Loucy (cell line): ENCODE results near the gene SYNDIG1.

ENCODE experiments used
- H2AFZ ChIP-seq: fragments of 200-600 bp; sonication (generic); 2 replicates; pipeline ENCODE4 v1.6.0; 2016; ENCODE audit warnings: antibody characterized with exemption, mild to moderate bottlenecking, low read length, moderate library complexity
- H3F3A ChIP-seq: fragments of 200-600 bp; 2 replicates; pipeline ENCODE4 v1.6.0; 2016; ENCODE audit warnings: antibody characterized with exemption, low read depth, mild to moderate bottlenecking
- H3K27me3 ChIP-seq: fragments of 200-600 bp; sonication (generic); 2 replicates; pipeline ENCODE4 v1.6.1; 2014; ENCODE audit warnings: low read length, mild to moderate bottlenecking; ENCODE audit not compliant: insufficient read depth, poor library complexity, severe bottlenecking
- H3K36me3 ChIP-seq: fragments of 200-600 bp; sonication (generic); 2 replicates; pipeline ENCODE4 v1.6.1; 2016; ENCODE audit warnings: low read length; ENCODE audit not compliant: insufficient read depth
- H3K4me1 ChIP-seq: fragments of 200-600 bp; sonication (generic); 2 replicates; pipeline ENCODE4 v1.5.1; 2014; ENCODE audit warnings: low read length, mild to moderate bottlenecking; ENCODE audit not compliant: insufficient read depth, poor library complexity, severe bottlenecking
- H3K4me2 ChIP-seq: fragments of 200-600 bp; sonication (generic); 2 replicates; pipeline ENCODE4 v1.6.0; 2014; ENCODE audit warnings: antibody characterized with exemption, low read length, low read depth, mild to moderate bottlenecking; ENCODE audit not compliant: poor library complexity, severe bottlenecking
- H3K4me3 ChIP-seq: fragments of 200-600 bp; sonication (generic); 2 replicates; pipeline ENCODE4 v1.5.1; 2014; ENCODE audit warnings: low read length, mild to moderate bottlenecking, mixed read lengths; ENCODE audit not compliant: poor library complexity, severe bottlenecking
- H3K79me2 ChIP-seq: fragments of 200-600 bp; sonication (generic); 2 replicates; pipeline ENCODE4 v1.6.1; 2014; ENCODE audit warnings: low read length; ENCODE audit not compliant: insufficient read depth
- H3K9ac ChIP-seq: fragments of 200-600 bp; sonication (generic); 2 replicates; pipeline ENCODE4 v1.6.0; 2014; ENCODE audit warnings: mild to moderate bottlenecking, low read depth, low read length, moderate library complexity; ENCODE audit not compliant: poor library complexity, severe bottlenecking
- H3K9me2 ChIP-seq: fragments of 200-600 bp; sonication (generic); replicated peaks from 2 replicates; pipeline ENCODE4 v1.6.1; 2016; ENCODE audit warnings: low read depth, low read length, mixed read lengths
- H3K9me3 ChIP-seq: fragments of 200-600 bp; sonication (generic); 2 replicates; pipeline ENCODE4 v1.6.1; 2014; ENCODE audit warnings: mild to moderate bottlenecking, antibody characterized with exemption, low read length, low read depth; ENCODE audit not compliant: insufficient read depth
- H4K20me1 ChIP-seq: fragments of 200-600 bp; sonication (generic); 2 replicates; pipeline ENCODE4 v1.6.0; 2014; ENCODE audit warnings: antibody characterized with exemption, low read length, mild to moderate bottlenecking; ENCODE audit not compliant: insufficient read depth, poor library complexity, severe bottlenecking
- EZH2phosphoT487 ChIP-seq: fragments of 200-600 bp; IDR thresholded peaks from 2 replicates; pipeline ENCODE4 v1.6.1; 2018; ENCODE audit warnings: antibody characterized with exemption, mild to moderate bottlenecking, moderate library complexity, borderline replicate concordance
- TF ChIP-seq, protein P1 (sequence below): fragments of 200-600 bp; sonication (generic); conservative IDR thresholded peaks from 2 replicates; pipeline ENCODE4 v1.5.1; 2014; ENCODE audit warnings: mild to moderate bottlenecking, antibody characterized with exemption, low read length

The SYNDIG1 gene

DNA sequence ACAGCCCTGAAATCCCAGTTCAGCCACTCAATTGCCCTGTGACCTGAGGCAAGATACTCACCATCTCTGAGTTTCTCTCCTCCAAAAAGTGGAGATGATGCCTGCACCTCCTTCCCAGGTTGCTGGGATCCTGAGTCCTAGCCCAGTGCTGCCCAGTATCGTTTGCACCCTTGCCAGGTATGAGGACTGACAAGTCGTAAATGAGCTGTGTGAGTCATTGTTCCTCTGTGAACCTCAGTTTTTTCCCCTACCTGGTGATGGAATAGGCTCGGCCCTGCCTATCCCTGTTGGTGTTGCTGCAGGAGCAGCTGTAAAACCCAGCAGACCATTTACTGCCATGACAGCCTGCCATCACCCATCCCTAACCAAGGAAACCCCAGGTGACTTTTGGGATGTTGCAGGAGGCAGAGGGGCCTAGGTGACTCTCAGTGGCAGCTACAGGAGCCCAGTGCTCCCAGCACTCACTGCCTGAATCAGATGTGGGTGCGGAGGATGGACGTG is 229.3 kb downstream of the SYNDIG1 start:
- H2AFZ ChIP-seq: no peak overlapping the region
- H3K4me2 ChIP-seq: no peak overlapping the region
- H3F3A ChIP-seq: no peaks in the 10 kb centered on the region
- H3K9me3 ChIP-seq: no peaks in the 10 kb centered on the region
- no peak overlapping the region for H3K4me3 ChIP-seq
- no peaks in the 10 kb centered on the region for H4K20me1 ChIP-seq
- no peak overlapping the region for H3K9ac ChIP-seq
- H3K4me1 ChIP-seq: no peaks in the 10 kb centered on the region
- no peak for TF ChIP-seq EZH2phosphoT487
- TF ChIP-seq, protein P1, sequence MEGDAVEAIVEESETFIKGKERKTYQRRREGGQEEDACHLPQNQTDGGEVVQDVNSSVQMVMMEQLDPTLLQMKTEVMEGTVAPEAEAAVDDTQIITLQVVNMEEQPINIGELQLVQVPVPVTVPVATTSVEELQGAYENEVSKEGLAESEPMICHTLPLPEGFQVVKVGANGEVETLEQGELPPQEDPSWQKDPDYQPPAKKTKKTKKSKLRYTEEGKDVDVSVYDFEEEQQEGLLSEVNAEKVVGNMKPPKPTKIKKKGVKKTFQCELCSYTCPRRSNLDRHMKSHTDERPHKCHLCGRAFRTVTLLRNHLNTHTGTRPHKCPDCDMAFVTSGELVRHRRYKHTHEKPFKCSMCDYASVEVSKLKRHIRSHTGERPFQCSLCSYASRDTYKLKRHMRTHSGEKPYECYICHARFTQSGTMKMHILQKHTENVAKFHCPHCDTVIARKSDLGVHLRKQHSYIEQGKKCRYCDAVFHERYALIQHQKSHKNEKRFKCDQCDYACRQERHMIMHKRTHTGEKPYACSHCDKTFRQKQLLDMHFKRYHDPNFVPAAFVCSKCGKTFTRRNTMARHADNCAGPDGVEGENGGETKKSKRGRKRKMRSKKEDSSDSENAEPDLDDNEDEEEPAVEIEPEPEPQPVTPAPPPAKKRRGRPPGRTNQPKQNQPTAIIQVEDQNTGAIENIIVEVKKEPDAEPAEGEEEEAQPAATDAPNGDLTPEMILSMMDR: no peak
- H3K27me3 ChIP-seq: no peaks in the 10 kb centered on the region
- H3K79me2 ChIP-seq: no peaks in the 10 kb centered on the region
- no peaks in the 10 kb centered on the region for H3K36me3 ChIP-seq
- H3K9me2 ChIP-seq: no peaks in the 10 kb centered on the region

DNA sequence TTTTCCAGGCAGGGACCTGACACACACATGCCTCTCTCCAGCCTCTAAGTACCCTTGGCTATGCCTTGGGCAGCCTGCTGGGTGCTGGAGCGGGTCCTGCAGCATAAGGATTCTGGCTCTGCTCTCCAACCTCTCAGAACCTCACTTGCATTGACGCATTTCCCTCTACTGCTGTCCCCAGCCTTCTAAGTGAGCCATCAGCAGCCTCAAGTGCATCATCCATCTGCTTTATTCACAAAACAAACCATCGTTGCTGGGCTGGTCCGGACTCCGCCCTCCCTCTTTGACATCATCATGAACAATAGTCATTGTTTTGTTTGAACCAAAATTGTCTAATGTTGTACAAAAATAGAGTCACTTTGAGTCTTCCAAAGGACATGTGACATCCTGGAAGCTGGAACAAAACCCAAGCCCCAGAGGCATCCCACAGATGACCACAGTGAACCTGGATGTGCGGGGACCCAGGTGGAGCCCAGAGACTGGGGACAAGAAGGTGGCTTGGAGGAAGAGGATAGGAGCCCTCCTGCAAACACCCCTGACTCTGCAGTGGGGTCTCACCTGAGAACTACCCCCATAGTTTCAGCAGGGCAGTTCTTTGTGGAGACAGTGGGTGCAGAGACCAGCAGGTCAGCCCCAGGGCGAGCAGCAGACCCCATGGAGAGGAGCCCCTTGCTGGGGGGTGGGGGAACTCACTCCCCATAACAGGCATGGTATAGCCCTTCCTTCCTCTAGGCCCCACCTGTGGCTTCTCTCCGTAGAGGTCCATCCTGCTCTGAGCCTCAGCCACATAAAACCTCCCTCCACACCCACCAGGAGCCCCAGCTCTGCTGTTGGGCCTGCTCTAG is 230.1 kb downstream of the SYNDIG1 start:
- Histone ChIP-seq H2AFZ (no peak overlapping the region), H3K4me1 (no peaks in the 10 kb centered on the region), H3K27me3 (no peaks in the 10 kb centered on the region), H3K79me2 (no peaks in the 10 kb centered on the region), H3K4me3 (no peak overlapping the region), H3K9me3 (no peaks in the 10 kb centered on the region), H3K9me2 (no peaks in the 10 kb centered on the region), H3K4me2 (no peak overlapping the region), H3K36me3 (no peaks in the 10 kb centered on the region), H3F3A (no peaks in the 10 kb centered on the region), H4K20me1 (no peaks in the 10 kb centered on the region), H3K9ac (no peak overlapping the region)
- TF ChIP-seq, protein P1: no peak
- TF ChIP-seq EZH2phosphoT487: no peak

- Histone ChIP-seq H3K27me3 (no peaks in the 10 kb centered on the region), H3F3A (no peaks in the 10 kb centered on the region), H3K4me3 (no peak overlapping the region), H3K9me2 (no peaks in the 10 kb centered on the region), H3K36me3 (no peaks in the 10 kb centered on the region), H2AFZ (no peak overlapping the region), H4K20me1 (no peaks in the 10 kb centered on the region), H3K4me2 (no peak overlapping the region), H3K4me1 (no peaks in the 10 kb centered on the region), H3K9me3 (no peaks in the 10 kb centered on the region), H3K79me2 (no peaks in the 10 kb centered on the region), H3K9ac (no peak overlapping the region)
- TF ChIP-seq, protein P1: no peak
- no peak for TF ChIP-seq EZH2phosphoT487
Observed at GRCh38 chr20:24700166-24700860, 230.9 kb downstream of the SYNDIG1 start.
